ENCODE measurements around the gene SFXN3.

Gene SFXN3

DNA sequence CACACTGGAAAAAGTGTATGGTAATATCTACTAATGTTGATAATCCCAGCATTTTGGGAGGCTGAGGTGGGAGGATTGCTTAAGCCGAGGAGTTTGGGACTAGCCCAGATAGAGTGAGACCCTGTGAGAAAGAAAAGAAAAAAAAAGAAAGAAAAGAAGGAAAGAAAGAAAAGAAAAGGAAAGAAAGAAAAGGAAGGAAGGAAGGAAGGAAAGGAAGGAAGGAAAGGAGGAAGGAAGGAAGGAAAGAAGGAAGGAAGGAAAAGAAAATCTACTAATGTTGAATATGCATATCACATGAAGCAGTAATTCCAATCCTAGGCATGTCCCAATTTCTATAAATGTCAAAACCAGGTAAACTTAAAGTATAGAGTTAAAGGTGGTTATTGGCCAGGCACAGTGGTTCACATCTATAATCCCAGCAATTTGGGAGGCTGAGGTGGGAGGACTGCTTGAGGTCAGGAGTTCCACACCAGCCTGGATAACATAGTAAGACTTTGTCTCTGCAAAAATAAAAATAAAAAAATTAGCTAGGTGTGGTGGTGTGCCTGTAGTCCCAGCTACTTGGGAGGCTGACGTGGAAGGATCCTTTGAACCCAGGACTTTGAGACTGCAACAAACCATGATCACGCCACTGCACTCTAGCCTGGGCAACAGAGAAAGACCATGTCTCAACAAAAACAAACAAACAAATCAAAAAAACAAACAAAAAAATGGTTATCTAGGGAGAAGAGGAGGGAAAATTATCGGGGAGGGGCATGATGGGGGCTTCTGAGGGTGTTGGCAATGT, 25.5 kb downstream of the SFXN3 start:
- Histone ChIP-seq H4K91ac (ENCODE audit: low read length) (no peak overlapping the region), H2BK5ac (ENCODE audit: low read depth, low read length, poor library complexity, severe bottlenecking) (no peak overlapping the region), H3K9ac (ENCODE audit: low read length) (no peak overlapping the region), H3K79me1 (replicated peaks; ENCODE audit: low read length, poor library complexity, severe bottlenecking) (peaks cover 5% of the 10 kb centered on the region), H3K4me1 (ENCODE audit: control insufficient read depth, insufficient read depth, low read depth, low read length) (peaks cover 7% of the 10 kb centered on the region), H3K4ac (ENCODE audit: low read depth in 1 of 2, low read length in 2 of 2) (no peak overlapping the region), H3K18ac (ENCODE audit: low read depth in 1 of 2, low read length in 2 of 2) (no peak overlapping the region), H2BK15ac (ENCODE audit: low read depth, poor library complexity, severe bottlenecking) (no peak overlapping the region), H3K36me3 (ENCODE audit: control insufficient read depth in 1 of 2, insufficient read depth in 2 of 2, low read depth in 1 of 2, low read length in 2 of 2) (no peaks in the 10 kb centered on the region), H3K27me3 (ENCODE audit: control insufficient read depth in 1 of 2, insufficient read depth in 1 of 2, low read length in 2 of 2) (no peaks in the 10 kb centered on the region), H3K4me2 (ENCODE audit: low read length, poor library complexity, severe bottlenecking) (no peak overlapping the region), H2BK120ac (ENCODE audit: low read depth, low read length) (no peak overlapping the region), H2AFZ (ENCODE audit: low read depth, low read length) (no peak overlapping the region), H4K8ac (ENCODE audit: low read length) (no peak overlapping the region), H3K23ac (ENCODE audit: low read length in 2 of 2) (no peak overlapping the region), H2AK5ac (ENCODE audit: low read length, severe bottlenecking) (no peak overlapping the region), H3K27ac (ENCODE audit: low read length, poor library complexity, severe bottlenecking) (no peak overlapping the region), H2BK12ac (ENCODE audit: low read length in 2 of 2) (no peak overlapping the region), H3K14ac (ENCODE audit: low read length in 2 of 2) (no peak overlapping the region), H3K4me3 (ENCODE audit: insufficient read depth in 1 of 2, low read depth in 1 of 2, low read length in 2 of 2) (no peak overlapping the region), H3K9me3 (ENCODE audit: control insufficient read depth, low read length) (no peaks in the 10 kb centered on the region)
- no peak for DNase-seq
- 90% methylated on average over 1 of the region's 4 CpGs for WGBS

GRCh38 chr10:101060036-101060950, 29.3 kb downstream of the SFXN3 start:
- Histone ChIP-seq H3K23ac (ENCODE audit: low read length in 2 of 2) (peak overlapping the region in 1 of 2 experiments; percentile 70), H2BK12ac (ENCODE audit: low read length in 2 of 2) (peak overlapping the region; percentile 29 to 47), H2AK5ac (ENCODE audit: low read length, severe bottlenecking) (no peak overlapping the region), H4K91ac (ENCODE audit: low read length) (peak overlapping the region; percentile 99), H3K9me3 (ENCODE audit: control insufficient read depth, low read length) (no peaks in the 10 kb centered on the region), H3K4ac (ENCODE audit: low read depth in 1 of 2, low read length in 2 of 2) (peak overlapping the region; percentile 79 to 88), H3K4me1 (ENCODE audit: control insufficient read depth, insufficient read depth, low read depth, low read length) (peaks cover 25% of the 10 kb centered on the region), H4K8ac (ENCODE audit: low read length) (peak overlapping the region; percentile 99), H3K18ac (ENCODE audit: low read depth in 1 of 2, low read length in 2 of 2) (peak overlapping the region; percentile 97 to 99), H3K27ac (ENCODE audit: low read length, poor library complexity, severe bottlenecking) (peak overlapping the region; percentile 96), H3K27me3 (ENCODE audit: control insufficient read depth in 1 of 2, insufficient read depth in 1 of 2, low read length in 2 of 2) (peaks cover 0 to 16% of the 10 kb centered on the region in 2 experiments), H3K36me3 (ENCODE audit: control insufficient read depth in 1 of 2, insufficient read depth in 2 of 2, low read depth in 1 of 2, low read length in 2 of 2) (no peaks in the 10 kb centered on the region), H2BK15ac (ENCODE audit: low read depth, poor library complexity, severe bottlenecking) (peak overlapping the region; percentile 100), H3K14ac (ENCODE audit: low read length in 2 of 2) (peak overlapping the region in 1 of 2 experiments; percentile 94), H3K4me3 (ENCODE audit: insufficient read depth in 1 of 2, low read depth in 1 of 2, low read length in 2 of 2) (peak overlapping the region; percentile 80 to 90), H3K79me1 (replicated peaks; ENCODE audit: low read length, poor library complexity, severe bottlenecking) (peaks cover 6% of the 10 kb centered on the region), H3K4me2 (ENCODE audit: low read length, poor library complexity, severe bottlenecking) (peak overlapping the region; percentile 95), H2AFZ (ENCODE audit: low read depth, low read length) (peak overlapping the region; percentile 49), H2BK5ac (ENCODE audit: low read depth, low read length, poor library complexity, severe bottlenecking) (peak overlapping the region; percentile 98), H2BK120ac (ENCODE audit: low read depth, low read length) (peak overlapping the region; percentile 95), H3K9ac (ENCODE audit: low read length) (peak overlapping the region; percentile 97)
- under 1% methylated on average over 35 of the region's 37 CpGs for WGBS
- peak; percentile 98 for DNase-seq

GRCh38 chr10:101060951-101061623, 30.1 kb downstream of the SFXN3 start:
- Histone ChIP-seq H3K79me1 (replicated peaks; ENCODE audit: low read length, poor library complexity, severe bottlenecking) (peaks cover 6% of the 10 kb centered on the region), H4K8ac (ENCODE audit: low read length) (peak overlapping the region; percentile 99), H3K36me3 (ENCODE audit: control insufficient read depth in 1 of 2, insufficient read depth in 2 of 2, low read depth in 1 of 2, low read length in 2 of 2) (no peaks in the 10 kb centered on the region), H3K27me3 (ENCODE audit: control insufficient read depth in 1 of 2, insufficient read depth in 1 of 2, low read length in 2 of 2) (peaks cover 0 to 16% of the 10 kb centered on the region in 2 experiments), H3K4me2 (ENCODE audit: low read length, poor library complexity, severe bottlenecking) (peak overlapping the region; percentile 95), H4K91ac (ENCODE audit: low read length) (peak overlapping the region; percentile 99), H3K4ac (ENCODE audit: low read depth in 1 of 2, low read length in 2 of 2) (peak overlapping the region; percentile 91 to 99), H3K23ac (ENCODE audit: low read length in 2 of 2) (peak overlapping the region in 1 of 2 experiments; percentile 70), H3K4me3 (ENCODE audit: insufficient read depth in 1 of 2, low read depth in 1 of 2, low read length in 2 of 2) (peak overlapping the region; percentile 80 to 90), H2AK5ac (ENCODE audit: low read length, severe bottlenecking) (peak overlapping the region; percentile 60), H3K9me3 (ENCODE audit: control insufficient read depth, low read length) (no peaks in the 10 kb centered on the region), H2BK12ac (ENCODE audit: low read length in 2 of 2) (peak overlapping the region; percentile 29 to 83), H3K9ac (ENCODE audit: low read length) (peak overlapping the region; percentile 97), H2BK5ac (ENCODE audit: low read depth, low read length, poor library complexity, severe bottlenecking) (peak overlapping the region; percentile 98), H2AFZ (ENCODE audit: low read depth, low read length) (peak overlapping the region; percentile 49), H3K4me1 (ENCODE audit: control insufficient read depth, insufficient read depth, low read depth, low read length) (peaks cover 29% of the 10 kb centered on the region), H2BK120ac (ENCODE audit: low read depth, low read length) (peak overlapping the region; percentile 97), H3K14ac (ENCODE audit: low read length in 2 of 2) (peak overlapping the region in 1 of 2 experiments; percentile 94), H3K18ac (ENCODE audit: low read depth in 1 of 2, low read length in 2 of 2) (peak overlapping the region; percentile 98 to 99), H2BK15ac (ENCODE audit: low read depth, poor library complexity, severe bottlenecking) (peak overlapping the region; percentile 100), H3K27ac (ENCODE audit: low read length, poor library complexity, severe bottlenecking) (peak overlapping the region; percentile 96)
- WGBS = under 1% methylated on average over 51 of the region's 67 CpGs
- DNase-seq = peak; percentile 92

All from mesenchymal stem cell (in vitro differentiated cells and primary cell).